ENCODE results near the gene TMEM235. TPM values are rescaled to one million over a fixed set of nuclear protein-coding genes. Genes with fewer than 3 reads are reported as not detected.

The TMEM235 gene
- total RNA-seq, 3 donors from 2014 or later = not detected

DNA sequence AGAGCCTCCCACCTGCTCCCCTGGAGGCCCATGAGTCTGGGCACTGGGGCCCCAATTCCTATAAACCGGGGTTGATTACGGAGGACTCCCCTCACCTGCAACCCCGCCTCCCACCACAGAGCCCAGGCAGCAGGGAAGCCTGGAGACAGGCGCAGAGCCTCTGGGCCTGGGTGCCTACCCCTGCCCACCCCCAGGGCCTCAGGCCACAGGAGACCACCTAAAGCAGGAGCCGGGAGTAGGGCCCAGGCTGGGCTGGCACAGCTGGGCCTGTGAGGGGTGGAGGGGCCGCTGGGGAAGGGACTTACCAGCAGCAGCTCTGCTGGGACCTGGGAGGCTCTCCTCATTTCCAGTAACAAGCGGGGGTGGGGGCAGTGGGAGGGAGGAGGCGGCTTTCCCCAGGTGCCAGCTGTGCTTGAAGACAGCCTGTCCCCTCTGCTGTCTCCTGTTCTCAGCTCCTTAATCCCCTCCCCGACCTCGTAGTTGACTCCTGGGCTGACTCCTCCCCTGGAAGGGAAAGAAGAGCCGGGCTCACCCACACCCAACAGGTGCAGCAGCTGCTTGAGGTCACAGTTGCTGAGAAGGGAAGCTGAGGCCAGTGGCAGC lies 46.8 kb downstream of the TMEM235 start:
- no peak overlapping the region for H3K4me3 ChIP-seq
- intact Hi-C loops (cut with DNase I, micrococcal nuclease) = no loop called here
- peak; percentile 75 for ATAC-seq
- DNase-seq = peak in 1 of 3 donors; percentile 41
- no peaks in the 10 kb centered on the region for H3K36me3 ChIP-seq (ENCODE audit: low read depth)
- TF ChIP-seq, protein P1, sequence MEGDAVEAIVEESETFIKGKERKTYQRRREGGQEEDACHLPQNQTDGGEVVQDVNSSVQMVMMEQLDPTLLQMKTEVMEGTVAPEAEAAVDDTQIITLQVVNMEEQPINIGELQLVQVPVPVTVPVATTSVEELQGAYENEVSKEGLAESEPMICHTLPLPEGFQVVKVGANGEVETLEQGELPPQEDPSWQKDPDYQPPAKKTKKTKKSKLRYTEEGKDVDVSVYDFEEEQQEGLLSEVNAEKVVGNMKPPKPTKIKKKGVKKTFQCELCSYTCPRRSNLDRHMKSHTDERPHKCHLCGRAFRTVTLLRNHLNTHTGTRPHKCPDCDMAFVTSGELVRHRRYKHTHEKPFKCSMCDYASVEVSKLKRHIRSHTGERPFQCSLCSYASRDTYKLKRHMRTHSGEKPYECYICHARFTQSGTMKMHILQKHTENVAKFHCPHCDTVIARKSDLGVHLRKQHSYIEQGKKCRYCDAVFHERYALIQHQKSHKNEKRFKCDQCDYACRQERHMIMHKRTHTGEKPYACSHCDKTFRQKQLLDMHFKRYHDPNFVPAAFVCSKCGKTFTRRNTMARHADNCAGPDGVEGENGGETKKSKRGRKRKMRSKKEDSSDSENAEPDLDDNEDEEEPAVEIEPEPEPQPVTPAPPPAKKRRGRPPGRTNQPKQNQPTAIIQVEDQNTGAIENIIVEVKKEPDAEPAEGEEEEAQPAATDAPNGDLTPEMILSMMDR (IDR thresholded peaks at IDR 0.05) = no peak
- peaks cover 3% of the 10 kb centered on the region for H3K4me1 ChIP-seq (ENCODE audit: low read depth)
- no peaks in the 10 kb centered on the region for H3K9me3 ChIP-seq

DNA sequence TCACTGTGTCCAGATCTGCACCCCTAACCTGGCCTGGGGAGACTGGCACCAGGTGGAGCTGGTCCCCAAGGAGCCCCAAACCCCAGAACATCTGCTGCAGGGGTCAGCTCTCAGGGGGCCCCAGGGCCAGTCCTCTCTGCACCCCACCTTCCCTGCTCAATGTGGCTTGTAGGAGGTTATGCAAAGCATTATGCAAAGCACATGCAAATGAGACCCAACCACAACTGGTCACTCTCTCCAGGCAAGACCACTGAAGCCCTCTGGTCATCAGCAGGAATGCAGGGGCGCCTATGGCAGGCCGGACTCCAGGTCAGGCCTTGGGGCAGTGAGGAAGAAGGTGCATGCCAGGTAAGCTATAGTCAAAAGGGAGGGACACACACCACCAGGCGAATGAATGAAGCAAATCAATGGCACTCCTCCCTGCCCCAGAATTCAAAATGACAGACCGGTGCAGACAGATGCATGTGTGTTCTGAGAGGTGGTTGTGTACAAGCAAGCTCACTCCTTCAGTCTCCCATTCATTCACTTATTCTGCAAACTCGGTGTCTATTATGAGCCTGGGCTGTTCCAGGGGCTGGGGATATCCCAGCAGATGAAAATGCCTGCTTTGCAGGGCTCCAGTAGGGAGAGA lies 48.0 kb downstream of the TMEM235 start:
- Histone ChIP-seq H3K36me3 (ENCODE audit: low read depth) (no peaks in the 10 kb centered on the region), H3K9me3 (no peaks in the 10 kb centered on the region), H3K4me3 (no peak overlapping the region), H3K4me1 (ENCODE audit: low read depth) (peaks cover 3% of the 10 kb centered on the region)
- ATAC-seq (no peak), DNase-seq (no peak)
- TF ChIP-seq, protein P1 (IDR thresholded peaks at IDR 0.05) = no peak
- intact Hi-C loops (cut with DNase I, micrococcal nuclease) = no loop called here

DNA sequence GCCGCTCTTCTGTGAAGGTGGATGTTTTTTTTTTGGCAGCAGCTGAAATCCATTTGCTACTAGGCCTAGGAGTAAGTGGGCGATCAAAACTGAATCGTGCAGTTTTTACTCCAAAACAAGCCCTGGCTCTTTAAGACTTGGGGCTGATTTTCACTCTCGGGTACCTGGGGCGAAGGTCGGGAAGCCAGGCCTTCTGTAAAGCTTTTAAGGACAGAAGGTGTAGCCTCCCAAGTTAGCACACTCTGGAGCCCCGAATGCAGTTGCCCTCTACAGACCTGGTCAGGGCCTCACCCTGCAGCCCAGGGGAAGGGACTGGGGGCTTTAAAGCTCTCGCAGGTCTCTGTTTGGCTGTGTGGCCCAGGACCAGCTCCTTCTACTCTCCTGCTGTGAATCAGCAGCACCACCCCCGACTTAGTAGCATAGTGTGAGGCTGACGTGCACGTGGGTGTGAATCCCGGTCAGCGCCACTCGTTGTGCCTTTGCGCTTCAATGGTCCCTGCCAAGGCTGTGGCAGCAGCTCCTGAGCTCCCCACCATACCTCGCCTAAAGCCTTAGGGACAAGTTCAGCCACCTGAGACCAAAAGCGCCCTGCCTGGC lies 49.9 kb downstream of the TMEM235 start:
- peak; percentile 67 for ATAC-seq
- TF ChIP-seq, protein P1 (IDR thresholded peaks at IDR 0.05) = no peak
- Histone ChIP-seq H3K4me3 (no peak overlapping the region), H3K9me3 (no peaks in the 10 kb centered on the region), H3K36me3 (ENCODE audit: low read depth) (no peaks in the 10 kb centered on the region), H3K4me1 (ENCODE audit: low read depth) (peaks cover 3% of the 10 kb centered on the region)
- intact Hi-C loops (cut with DNase I, micrococcal nuclease) = loop anchor here in 1 of 2 donors (5.0 kb wide), 1 partner anchor 91 kb away; no protein-coding TSS in a partner anchor
- DNase-seq = no peak

DNA sequence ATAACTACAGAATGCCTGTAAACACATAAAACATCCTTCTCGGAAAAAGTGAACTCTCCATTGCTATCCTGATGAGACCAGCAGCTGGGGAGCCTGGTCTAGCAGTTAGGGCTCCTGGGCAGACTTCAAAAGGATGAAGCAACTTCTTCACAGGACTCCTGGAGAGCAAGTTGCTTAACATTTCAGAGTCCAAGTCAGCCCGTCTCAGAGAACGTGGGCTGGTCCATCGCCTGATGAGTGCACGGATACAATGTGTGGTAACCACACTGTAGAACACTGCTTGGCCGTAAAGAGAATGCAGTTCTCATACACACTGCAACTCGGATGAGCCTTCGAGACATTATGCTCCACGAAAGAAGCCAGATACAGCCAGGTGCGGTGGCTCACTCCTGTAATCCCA lies 52.7 kb downstream of the TMEM235 start:
- TF ChIP-seq, protein P1 (IDR thresholded peaks at IDR 0.05) = no peak
- H3K9me3 ChIP-seq = no peaks in the 10 kb centered on the region
- no peaks in the 10 kb centered on the region for H3K36me3 ChIP-seq (ENCODE audit: low read depth)
- ATAC-seq (peak; percentile 42), DNase-seq (no peak)
- intact Hi-C loops (cut with DNase I, micrococcal nuclease) = loop anchor here in 1 of 2 donors (5.0 kb wide), 1 partner anchor 88 kb away; no protein-coding TSS in a partner anchor
- H3K4me1 ChIP-seq (ENCODE audit: low read depth) = no peaks in the 10 kb centered on the region
- no peak overlapping the region for H3K4me3 ChIP-seq

DNA sequence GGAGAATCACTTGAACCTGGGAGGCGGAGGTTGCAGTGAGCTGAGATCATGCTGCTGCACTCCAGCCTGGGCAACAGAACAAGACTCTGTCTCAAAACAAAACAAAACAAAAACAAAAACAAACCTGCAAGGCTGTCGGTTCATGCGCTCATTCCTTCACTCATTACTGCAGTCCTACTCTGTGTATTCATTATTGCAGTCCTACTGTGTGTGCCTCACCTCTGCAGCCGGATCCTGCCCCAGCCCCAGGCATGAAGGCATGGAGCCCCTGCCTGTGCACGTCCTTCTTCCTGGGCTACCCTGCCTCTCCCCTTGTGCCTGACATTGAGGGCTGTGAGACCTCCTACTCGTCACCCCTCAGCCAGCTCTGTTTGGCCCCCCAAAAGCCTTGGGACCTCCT lies 57.6 kb downstream of the TMEM235 start:
- peaks cover 5% of the 10 kb centered on the region for H3K4me1 ChIP-seq (ENCODE audit: low read depth)
- no peaks in the 10 kb centered on the region for H3K9me3 ChIP-seq
- TF ChIP-seq, protein P1 (IDR thresholded peaks at IDR 0.05) = no peak
- H3K4me3 ChIP-seq = no peak overlapping the region
- H3K36me3 ChIP-seq (ENCODE audit: low read depth) = no peaks in the 10 kb centered on the region
- intact Hi-C loops (cut with DNase I, micrococcal nuclease) = no loop called here
- no peak for DNase-seq
- no peak for ATAC-seq

Data from mucosa of descending colon (tissue), 3 donors.